Stimulated activated CD8-positive, alpha-beta memory T cell treated with anti-CD3 and anti-CD28 coated beads, Interleukin-15, amount 100 ng/mL, for 48 hours (primary cell): ENCODE results near the gene ARHGAP25.
A peak's percentile ranks its signal among the peaks of the same experiment; 100 is the strongest.

Experiments used
- DNase-seq, 2 donors: peaks; one replicate each; pipeline ENCODE4 v3.0.0-alpha.2; 2020; ENCODE audit warnings: low read depth in 2 of 2

The ARHGAP25 gene

DNA sequence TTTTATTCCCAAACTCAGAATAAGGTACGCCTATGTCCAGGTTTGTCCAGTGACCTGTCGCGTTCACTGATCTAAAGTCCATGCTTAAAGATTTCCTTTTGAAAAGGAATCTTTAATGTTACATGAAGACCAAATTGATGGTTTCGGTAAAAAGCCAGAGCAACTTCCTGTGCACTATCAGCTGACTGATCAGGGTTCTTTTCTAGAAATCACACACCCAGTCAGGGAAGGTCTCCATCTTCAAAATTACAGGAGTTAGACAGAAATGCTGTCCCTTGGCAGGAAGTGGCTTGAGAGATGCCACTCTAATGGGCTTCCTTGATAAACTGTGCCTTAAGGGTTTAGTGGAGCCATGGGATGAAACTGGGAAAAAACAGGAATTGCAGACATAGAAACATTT, 14.7 kb upstream of the ARHGAP25 start:
- DNase-seq = no peak

DNA sequence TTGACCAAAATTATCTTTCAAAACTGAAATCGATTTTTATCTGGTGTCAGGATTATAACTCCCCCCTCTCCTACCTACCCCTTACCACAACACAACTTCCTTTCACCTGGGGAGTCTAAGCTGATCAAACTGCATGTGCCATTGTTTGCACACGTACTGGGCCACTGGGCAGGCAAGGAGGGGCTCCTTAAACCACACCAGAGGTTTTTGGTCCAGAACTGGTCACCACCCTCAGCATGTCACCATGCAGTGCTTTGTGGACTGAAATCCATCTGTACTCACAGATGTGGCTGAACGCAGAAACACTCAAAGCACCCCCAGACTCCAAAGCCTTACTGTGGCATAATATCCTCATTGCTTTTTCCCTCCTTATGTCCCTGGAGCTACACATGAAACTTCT, 13.9 kb upstream of the ARHGAP25 start:
- DNase-seq = no peak

DNA sequence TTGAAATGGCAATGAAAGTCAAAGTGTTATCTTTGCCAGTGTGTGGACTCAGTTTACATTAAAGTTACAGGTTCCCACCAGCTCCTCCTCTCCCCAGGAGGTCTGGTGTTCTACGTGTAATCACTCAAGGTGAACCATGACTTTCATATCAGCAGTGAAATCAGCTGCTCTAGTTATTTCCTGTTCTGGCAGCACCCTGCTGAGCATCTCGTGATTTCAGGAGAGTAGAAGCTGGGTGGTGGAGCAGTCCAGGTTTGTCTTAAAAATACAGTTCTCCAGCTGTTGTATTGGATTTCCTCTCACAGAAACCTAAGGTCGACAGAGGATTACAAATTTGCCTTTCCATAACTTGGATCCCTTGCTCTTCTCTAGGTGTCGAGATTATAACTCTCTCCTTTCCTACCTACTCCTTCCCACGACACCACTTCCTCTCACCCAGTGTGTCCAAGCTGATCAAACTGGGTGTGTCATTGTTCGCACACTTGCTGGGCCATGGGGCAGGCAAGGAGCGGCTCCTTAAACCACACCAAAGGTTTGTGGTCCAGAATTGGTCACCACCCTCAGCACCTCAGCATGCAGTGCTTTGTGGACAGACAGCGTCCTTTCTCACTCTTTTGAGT, 13.0 kb upstream of the ARHGAP25 start:
- DNase-seq = no peak

DNA sequence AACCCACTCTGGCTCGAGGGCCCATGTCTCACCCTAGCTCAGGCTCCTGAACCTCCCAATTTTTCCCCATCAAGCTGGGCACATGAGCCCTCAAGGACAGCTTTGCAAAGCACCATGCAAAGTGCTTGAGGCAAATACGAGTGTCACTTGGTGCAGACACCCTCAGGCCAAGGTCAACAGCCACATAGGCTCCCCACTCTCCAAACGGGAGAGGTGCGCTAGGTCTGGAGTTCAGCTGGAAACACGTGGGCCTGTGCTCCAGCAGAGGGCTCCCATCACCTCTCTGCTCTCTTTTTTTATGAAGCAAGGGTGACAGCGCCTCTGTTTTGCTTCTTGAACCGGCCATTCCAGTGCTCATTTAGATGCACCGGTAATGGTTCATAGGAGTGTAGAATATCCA, 11.9 kb upstream of the ARHGAP25 start:
- DNase-seq = no peak

DNA sequence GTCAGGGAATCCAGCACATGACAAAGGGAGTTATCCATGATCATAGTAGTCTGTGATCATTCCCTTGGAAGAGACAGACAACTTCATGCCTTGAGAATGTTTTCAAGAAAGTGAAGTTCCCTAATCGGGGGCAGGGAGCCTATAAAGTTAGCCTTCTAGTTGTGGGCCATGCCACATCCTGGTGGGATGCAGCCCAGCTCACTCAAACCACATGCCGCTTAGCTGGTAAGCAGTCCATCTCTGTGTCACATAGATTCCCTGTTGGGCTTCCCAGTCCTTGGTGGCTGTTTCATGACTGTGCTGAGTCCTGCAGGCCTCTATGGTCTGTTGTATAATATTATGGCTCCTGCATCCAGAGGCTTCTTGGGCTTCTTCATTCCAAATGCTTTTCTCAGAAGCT, 11.4 kb upstream of the ARHGAP25 start:
- DNase-seq = no peak

DNA sequence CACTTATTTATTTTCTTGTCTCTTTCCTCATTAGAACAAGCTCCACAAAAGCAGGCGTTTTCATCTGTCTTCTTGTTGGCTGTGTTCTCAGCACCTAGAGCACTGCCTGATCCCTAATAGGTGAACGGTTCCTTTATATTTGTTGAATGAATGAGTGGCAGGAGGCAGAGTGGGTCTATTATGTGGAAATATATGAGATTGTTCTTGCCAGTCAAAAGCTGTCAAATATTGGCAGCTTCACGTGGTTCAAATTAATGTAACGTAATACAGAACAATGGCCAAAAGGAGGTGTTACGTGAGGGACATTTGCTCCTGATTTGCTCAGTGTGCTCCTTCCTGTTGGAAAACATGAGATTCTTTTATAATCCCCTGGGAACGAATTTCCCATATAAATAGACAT, 8.5 kb upstream of the ARHGAP25 start:
- no peak for DNase-seq

DNA sequence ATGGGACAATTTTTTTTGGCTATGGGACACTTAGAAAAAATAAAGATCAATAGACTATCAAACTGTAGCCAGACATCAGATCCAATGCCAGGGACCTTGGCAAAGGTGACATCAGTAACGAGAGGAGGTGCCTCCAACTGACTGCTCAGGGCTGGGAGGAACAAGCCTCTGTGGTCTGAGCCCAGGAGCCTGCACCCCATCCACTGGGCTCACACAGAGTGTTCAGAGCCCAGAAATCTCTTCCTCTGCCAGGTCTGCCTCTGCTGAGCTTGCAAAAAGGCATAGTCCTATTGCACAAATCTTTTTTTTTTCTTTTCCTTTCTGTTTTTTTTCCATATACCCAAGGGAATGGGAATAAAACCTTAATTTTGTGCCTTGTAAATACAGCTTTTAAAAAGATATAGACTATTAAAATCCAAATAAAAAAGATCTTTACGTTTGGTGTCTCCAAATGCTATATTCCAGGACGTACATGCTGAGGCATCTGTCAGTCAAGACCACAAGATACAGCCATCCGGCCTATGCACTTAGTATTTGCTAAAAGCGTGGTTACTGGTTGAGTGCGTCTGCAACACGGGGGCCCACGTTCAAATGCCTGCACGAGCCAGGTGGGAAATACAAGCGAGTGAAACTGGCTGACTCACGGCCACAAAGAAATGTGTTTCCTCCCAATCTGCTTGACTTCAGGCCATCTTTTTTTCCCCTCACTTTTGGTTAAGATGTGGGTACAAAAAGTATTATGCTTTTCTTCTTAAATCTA, 7.8 kb upstream of the ARHGAP25 start:
- peak; percentile 80 to 82 for DNase-seq

DNA sequence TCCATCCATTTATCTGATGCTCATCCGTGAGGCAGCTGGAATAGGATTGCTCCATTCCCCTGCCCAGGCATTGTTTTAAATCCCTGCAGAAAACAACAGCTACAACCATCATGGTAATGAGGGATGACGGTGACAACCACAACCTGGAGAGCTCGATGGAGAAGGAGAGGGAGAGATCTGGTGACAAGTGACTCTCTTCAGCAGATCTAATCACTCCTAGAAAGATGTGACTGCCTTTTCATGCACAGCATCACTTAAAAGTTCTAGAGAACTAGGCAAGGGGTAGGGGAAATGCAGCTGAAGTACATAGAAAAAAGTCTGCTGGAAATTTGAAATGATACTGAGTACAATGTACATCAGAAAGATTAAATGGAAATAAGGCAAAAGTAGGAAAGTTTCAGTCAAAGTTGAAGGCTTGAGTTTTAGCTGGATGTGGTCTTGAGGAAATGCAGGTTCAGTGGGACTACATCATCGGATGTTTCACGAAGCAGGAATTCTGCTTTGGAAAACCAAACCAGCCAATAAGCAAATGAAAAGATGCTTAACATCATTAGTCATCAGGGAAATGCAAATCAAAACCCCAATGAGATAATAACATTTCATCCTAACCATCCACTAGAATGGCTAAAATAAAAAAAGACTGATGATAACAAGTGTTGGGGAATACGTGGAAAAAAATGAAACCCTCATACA, 6.8 kb upstream of the ARHGAP25 start:
- no peak for DNase-seq

DNA sequence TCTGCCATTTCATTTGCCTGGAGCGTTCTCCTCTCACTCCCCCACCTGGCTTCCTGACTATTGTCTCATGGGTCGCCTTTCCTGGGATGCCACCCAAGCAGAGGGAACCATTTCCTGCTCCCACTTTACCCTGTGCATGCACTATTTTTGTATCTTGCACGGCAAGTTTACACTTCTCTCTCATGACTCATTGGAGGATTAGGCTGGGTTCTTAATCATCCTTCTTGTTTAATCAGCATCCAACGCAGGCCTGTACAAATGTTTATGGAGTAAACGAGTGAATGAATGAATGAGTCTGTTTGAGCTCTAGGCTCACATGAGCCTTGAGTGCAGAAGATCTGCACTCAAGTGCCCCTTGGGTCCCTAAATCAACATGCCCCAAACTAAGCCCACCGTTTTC, 3.8 kb upstream of the ARHGAP25 start:
- DNase-seq = no peak

DNA sequence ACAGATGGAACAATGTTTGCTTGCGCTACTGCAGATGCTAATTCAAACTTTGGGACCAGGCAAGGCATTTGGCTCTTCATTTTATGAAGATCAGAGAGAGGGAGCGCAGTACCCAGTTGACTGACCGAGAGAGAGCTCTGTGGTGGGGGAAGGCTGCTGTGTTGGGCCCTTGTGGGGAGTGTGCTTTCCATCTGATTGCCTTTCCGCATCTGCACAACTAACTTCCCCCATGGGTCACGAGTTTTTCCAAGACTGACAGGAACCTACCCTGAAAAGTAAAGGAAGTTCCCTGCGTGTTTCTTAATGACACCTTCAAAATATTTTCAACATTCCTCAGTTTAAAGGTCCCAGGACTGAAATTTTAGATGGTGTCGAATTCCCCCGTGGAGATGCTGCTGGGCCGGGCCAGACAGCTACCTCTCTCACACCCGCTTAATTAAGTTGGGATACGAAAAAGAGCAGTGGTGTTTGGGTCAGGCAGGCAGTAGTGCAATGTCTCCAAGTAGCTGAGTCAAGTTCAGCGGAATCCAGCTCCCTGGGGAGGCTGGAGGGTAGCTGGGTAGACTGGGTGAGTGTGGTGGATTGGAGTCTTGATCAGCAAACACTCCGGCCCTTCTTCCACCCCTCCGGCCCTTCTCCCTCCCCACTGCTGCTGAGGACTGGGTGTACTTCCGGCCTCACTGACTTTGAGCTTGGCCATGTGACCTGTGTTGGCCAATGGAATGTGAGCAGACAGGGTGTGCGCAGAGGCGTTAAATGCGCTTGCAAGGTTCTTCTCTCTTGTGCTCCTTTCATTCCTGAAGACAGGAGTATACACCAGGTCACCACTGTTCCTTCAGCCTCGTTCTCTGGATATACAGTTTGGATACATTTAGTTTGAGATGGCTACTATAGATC, 2.3 kb upstream of the ARHGAP25 start:
- no peak for DNase-seq

DNA sequence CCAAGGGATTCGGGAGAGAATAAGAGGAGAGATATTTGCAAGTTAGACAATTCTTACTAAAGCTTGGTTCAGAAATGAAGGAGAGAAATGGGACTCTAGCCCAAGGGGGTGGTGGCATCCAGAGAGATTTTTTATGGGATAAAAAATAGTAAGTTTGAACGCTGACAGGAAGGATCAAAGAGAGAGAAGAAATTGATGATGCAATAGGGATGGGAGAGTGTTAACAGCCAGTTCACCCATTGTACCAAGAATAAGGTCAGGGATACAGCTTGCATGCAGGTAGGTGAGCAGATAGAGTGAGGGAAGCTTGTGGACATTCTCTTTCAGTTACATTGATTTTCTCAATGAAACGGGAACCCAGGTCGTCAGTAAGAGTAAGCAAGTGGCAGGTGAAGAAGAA, 1.2 kb upstream of the ARHGAP25 start:
- no peak for DNase-seq

DNA sequence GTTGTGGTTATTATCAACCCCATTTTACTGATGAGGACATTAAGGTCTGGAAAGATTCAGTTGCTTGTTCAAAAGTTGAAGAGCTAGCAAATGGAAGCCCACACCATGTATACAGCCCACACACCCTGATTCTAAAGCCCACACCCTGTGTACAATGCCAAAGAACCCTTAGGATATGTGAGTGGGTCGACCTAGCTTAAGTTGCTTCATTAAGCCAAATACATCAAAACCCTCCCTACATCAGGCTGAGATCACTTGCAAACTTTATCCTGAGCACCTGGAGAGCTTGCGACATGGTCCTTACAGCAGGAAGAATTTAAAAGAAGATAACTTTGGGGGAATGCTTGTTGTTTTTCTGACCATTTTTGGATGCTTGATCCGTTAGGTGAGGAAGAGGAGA, 435 bp upstream of the ARHGAP25 start:
- DNase-seq = no peak

DNA sequence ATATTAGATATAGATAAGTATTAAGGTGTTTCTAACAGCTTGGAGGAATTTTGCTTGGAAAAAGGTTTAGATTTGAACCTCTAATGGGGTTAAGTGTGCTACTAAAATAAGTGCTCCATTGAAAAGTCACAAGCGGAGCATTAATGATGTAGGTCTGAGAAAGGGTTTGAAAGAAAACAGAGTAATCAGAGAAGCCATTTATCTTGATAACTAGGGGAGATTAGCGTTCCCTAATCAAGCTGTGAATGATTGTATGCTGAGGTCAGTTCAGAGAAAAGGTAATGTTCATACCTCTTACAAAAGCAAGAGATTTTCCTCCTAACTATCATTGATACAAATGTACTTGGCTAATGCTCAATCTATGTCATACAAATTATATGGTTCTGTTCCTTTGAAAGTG, 1.5 kb downstream of the ARHGAP25 start:
- no peak for DNase-seq

DNA sequence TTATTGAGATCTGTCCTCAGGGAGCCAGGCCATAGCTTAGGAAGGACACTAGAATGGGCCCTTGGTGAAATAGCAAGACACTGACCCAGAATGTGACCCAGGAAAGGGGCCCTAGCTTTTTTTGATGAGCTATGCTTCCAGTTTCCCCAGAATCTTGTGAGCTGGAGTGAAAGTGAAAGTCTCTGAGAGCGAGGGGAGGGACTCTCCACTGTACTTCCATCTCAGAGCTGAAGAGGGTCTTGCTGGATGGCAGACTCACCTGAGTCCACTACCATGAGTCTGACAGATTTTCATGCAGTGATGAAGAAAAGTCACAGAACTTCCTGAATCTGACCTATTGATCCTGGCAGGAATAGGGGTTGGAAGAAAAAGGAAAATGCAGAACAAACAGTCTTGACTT, 3.1 kb downstream of the ARHGAP25 start:
- DNase-seq = no peak

DNA sequence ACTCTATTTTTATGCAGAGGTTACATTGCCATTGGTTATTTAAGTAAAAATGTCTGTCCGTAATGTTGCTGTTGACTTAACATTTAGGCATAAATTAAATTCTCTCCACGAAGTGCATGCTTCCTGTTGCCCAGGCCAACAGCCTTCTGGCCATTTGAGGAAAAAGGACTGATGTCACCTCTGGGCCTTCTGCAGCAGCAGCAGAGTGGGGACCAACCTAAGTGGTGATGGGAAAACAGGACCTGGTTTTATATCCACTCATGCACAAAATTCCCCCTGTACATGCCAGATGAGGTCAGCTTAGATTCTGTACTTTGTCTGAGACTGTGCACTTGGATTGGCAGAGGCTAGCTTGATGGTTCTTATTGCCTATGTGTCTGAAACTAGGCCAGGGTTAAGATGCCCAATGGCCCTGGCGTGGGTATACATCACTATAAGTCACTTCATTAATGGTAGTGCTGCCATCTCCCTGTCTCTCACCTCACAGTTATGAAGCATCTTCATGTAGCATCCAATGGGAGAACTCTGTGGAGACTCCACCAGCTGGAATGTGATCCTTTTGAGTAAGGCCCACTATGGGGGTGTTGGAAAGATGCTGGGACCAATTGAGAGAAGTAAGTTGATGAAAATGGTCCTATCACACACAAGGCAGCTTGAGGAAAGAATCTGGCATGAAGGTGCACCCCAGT, 4.4 kb downstream of the ARHGAP25 start:
- DNase-seq = no peak

DNA sequence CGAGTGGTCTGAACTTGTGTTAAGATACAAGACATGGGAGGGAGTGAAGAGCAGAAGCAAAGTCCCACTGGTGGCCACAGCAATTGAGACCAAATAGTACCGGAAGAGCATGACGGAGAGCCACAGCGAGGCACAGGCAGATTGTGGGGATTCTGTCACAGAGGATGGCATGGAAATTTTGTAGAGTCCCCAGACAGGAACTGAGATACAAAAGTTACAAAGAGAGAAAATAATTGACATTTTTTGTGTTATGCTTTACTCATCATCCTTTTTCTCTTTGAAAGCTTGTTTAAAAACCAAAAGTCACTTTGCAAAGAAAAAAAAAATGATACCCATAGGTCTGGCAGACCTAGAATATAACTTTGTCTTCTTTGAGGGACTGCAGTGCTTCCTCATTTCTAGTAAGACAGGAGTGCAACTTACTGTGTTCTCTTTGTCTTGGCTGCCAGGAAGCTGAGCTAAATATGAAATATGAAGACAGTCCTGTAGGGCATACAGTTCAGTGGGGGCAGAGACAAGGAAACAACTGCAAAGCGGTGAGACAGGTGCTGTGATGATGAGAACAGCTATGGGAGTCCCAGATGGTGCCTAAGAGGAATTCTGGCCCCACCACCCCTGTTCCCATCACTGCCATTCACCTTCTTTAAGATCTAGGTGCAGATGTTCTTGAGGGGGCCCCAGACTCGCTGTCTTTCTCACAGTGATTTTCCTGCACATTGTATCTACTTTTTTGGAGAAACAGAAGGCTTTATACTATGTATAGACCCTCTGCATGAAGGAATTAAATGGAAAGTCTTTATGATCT, 5.2 kb downstream of the ARHGAP25 start:
- DNase-seq = no peak

DNA sequence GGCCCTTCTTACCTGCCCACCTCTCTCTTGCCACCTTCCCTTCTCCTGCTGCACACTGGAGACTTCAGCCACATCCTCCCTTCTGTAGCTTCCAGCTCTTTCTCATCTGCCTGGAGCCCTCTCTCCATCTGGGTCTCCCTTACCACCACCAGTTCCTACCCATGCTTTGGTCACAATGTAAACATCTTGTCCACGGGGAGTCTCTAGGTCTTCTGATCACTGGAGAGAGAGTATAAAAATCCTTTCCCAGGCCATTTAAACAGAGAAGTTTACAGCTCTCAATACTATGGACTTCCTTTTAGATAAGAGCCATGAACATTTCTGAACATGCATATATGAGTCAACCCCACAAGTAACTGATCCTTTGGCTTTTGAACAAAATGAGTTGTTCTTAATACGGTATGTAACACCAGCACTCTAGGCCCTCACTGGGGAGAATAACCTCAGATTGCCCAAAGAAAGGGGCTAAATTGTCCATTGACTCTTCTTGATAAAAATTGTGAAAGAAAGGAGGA, 5.8 kb downstream of the ARHGAP25 start:
- no peak for DNase-seq

DNA sequence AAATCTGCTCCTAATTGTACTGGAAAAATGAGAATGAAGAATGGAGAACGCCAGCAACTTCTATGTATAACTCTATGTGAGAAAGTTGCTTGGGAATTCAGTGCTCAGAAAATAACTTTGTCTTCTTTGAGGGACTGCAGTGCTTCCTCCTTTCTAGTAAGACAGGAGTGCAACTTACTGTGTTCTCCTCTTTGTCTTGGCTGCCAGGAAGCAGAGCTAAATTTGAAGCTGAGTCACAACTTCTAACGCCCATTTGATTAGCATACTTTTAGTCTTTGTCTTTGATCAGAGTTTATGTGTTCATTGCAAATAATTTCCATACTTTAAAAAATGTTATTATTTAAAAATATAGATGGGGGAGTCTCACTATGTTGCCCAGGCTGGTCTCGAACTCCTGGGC, 6.6 kb downstream of the ARHGAP25 start:
- no peak for DNase-seq

DNA sequence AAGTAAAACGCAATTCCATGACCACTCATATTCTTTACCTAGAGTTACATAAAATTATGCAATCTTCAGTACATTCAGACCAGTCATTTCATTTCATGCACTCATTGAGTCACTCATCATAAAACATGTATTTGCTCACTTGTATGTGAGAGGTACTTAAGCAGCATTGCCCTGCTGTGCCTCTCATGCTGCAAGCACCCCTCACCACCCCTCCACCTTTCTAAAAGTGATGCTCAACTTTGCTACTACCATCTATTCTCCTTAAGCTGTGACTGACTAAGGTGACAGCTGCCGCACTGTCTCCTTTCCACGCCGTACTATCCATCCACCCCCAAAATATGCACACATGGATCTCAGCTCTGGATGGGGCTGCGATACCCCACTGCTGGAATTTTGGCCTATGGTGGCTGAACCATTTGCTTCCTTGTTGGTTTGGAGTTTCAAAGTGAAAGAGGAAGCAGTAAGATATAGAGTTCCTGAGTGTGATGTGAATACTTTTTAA, 7.2 kb downstream of the ARHGAP25 start:
- no peak for DNase-seq
